Tibial nerve (tissue), 4 donors: Measurements from ENCODE around the gene PLA2G6. TPM values are rescaled to one million over a fixed set of nuclear protein-coding genes. Genes with fewer than 3 reads are reported as not detected.

Experiments used
- DNase-seq, 2 donors: peaks; one replicate each; pipeline ENCODE4 v3.0.0-alpha.2; 2019; ENCODE audit warnings: low spot score in 2 of 2
- H3K27ac ChIP-seq, 4 donors: fragments of 200-600 bp; sonication (generic) in 3 of 4; one replicate each; pipeline ENCODE4 v1.5.1; 2017 to 2019; ENCODE audit warnings: mild to moderate bottlenecking in 1 of 4
- H3K27me3 ChIP-seq, 2 donors: fragments of 200-600 bp; sonication (generic) in 1 of 2; one replicate each; pipeline versions ENCODE4 v1.5.1 to v1.6.0; 2017 to 2019
- H3K36me3 ChIP-seq, 3 donors: fragments of 200-600 bp; sonication (generic); one replicate each; pipeline ENCODE4 v1.5.1; 2018 to 2019
- H3K4me1 ChIP-seq, 4 donors: fragments of 200-600 bp; sonication (generic) in 3 of 4; one replicate each; pipeline ENCODE4 v1.5.1; 2017 to 2019
- H3K4me3 ChIP-seq, 4 donors: fragments of 200-600 bp; sonication (generic) in 3 of 4; one replicate each; pipeline ENCODE4 v1.5.1; 2017 to 2019; ENCODE audit warnings: mild to moderate bottlenecking in 1 of 4, moderate library complexity in 1 of 4
- H3K9me3 ChIP-seq, 4 donors: fragments of 200-600 bp; sonication (generic) in 3 of 4; one replicate each; pipeline ENCODE4 v1.5.1; 2017 to 2019
- EP300 ChIP-seq, 2 donors: sonication (generic); formaldehyde crosslinking; IDR thresholded peaks; one replicate each; pipeline ENCODE4 v1.6.1; 2017; ENCODE audit warnings: antibody characterized with exemption in 2 of 2, mild to moderate bottlenecking in 1 of 2
- POLR2A ChIP-seq, 2 donors: fragments of 450-650 bp; IDR thresholded peaks; one replicate each; pipeline ENCODE4 v1.6.1; 2017; ENCODE audit warnings: antibody characterized with exemption in 2 of 2, mild to moderate bottlenecking in 2 of 2, moderate library complexity in 2 of 2
- WGBS, 2 donors: methylation state at CpG; one replicate each; pipeline ENCODE4 v1.1.5; 2018; 5-methylcytosine and 5-hydroxymethylcytosine counted together
- total RNA-seq, 4 donors: library from RNA; depleted of rRNA; stranded (reverse); fragments of >200 nt; gene quantifications; one replicate each; pipeline ENCODE4 v1.1.0, GENCODE V29; 2016
- TF ChIP-seq, protein P1 (sequence below), 5 experiments: fragments of 200-600 bp in 3 of 5; fragments of 450-650 bp in 2 of 5; sonication (generic) in 3 of 5; IDR thresholded peaks; one replicate each; pipeline ENCODE4 v1.5.1; 2016 to 2019; ENCODE audit warnings: antibody characterized with exemption in 5 of 5, mild to moderate bottlenecking in 3 of 5, moderate library complexity in 2 of 5

The PLA2G6 gene
- total RNA-seq, 4 donors from 2014 or later: 48.5 to 60.3 (median 55.1) TPM

DNA sequence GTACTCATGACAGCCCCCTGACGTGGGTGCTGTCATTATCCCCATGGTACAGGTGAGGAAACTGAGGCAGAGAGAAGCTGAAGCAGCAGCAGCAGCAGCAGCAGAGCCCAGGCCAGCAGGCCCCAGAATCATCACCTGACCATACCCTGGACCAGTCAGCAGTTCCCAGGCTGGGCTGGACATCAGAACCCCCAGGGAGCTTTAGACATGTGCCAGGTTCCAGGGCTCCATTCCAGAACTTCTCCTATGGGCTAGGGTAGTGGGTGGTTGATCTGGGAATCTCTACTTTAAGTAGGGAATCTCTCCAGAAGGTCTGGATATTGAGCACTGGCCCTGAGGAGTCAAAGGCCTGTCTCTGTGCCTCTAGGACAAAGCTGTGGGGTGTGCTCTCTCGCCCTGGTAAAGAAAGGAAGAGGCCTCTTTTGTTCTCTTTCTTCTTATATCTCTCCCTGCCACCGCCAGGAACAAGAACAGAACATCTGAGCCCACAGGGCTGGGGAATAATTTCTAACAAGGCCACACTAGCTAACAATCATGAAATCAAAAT, 46.8 kb upstream of the PLA2G6 start:
- no peak for DNase-seq
- Histone ChIP-seq H3K27me3 (no peaks in the 10 kb centered on the region), H3K36me3 (peaks cover 0 to 82% (median 4%) of the 10 kb centered on the region in 3 donors), H3K9me3 (no peaks in the 10 kb centered on the region), H3K27ac (peak overlapping the region; percentile 77 to 90 (median 83)), H3K4me1 (peaks cover 0 to 55% (median 16%) of the 10 kb centered on the region in 4 donors), H3K4me3 (no peak overlapping the region)
- WGBS, 2 donors: 36 to 49% methylated on average over 3 of the region's 3 CpGs
- TF ChIP-seq EP300 (IDR thresholded peaks at IDR 0.05) (no peak), POLR2A (IDR thresholded peaks at IDR 0.05) (no peak)
- TF ChIP-seq, protein P1, sequence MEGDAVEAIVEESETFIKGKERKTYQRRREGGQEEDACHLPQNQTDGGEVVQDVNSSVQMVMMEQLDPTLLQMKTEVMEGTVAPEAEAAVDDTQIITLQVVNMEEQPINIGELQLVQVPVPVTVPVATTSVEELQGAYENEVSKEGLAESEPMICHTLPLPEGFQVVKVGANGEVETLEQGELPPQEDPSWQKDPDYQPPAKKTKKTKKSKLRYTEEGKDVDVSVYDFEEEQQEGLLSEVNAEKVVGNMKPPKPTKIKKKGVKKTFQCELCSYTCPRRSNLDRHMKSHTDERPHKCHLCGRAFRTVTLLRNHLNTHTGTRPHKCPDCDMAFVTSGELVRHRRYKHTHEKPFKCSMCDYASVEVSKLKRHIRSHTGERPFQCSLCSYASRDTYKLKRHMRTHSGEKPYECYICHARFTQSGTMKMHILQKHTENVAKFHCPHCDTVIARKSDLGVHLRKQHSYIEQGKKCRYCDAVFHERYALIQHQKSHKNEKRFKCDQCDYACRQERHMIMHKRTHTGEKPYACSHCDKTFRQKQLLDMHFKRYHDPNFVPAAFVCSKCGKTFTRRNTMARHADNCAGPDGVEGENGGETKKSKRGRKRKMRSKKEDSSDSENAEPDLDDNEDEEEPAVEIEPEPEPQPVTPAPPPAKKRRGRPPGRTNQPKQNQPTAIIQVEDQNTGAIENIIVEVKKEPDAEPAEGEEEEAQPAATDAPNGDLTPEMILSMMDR (IDR thresholded peaks at IDR 0.05): no peak

DNA sequence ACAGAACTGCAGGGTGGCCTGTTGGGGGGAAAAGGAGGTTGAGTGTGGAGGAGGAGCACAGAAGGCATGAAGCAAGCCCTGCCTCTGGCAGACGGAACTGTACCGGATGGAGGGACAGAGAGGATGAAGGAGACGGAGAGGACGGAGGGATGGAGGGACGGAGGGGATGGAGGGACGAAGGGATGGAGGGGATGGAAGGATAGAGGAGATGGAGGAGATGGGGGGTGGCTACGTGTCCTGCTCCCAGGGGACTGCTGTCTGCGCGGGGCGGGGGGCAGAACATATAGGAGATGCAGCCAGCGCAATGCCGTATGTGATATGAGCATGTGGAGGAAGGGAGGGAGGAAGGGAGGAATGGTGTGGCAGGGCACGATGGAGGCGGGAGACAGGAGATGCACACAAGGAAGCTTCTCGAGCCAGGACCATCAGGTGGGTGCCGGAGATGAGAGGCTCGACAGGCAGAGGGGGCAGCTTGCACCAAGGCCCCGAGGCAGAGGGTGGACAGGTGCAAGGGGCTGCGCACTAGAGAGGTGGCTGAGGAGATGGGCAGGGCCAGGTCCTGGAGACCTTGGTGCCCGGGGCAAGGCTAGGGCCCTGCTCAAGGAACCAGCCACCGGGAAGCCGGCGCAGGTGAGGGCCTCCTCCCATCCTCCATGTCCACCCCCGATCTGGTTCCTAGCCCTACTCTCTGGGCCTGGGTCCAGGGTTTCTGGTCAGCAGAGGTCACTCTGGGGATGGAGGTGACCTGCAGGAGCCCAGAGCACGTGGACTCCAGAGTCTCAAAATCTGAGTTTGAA, 45.4 kb upstream of the PLA2G6 start:
- Histone ChIP-seq H3K27ac (peak overlapping the region; percentile 77 to 90 (median 83)), H3K27me3 (no peaks in the 10 kb centered on the region), H3K9me3 (no peaks in the 10 kb centered on the region), H3K4me1 (peaks cover 0 to 43% (median 16%) of the 10 kb centered on the region in 4 donors), H3K4me3 (no peak overlapping the region), H3K36me3 (peaks cover 0 to 82% (median 4%) of the 10 kb centered on the region in 3 donors)
- no peak for DNase-seq
- WGBS, 2 donors: 83 to 85% methylated on average over 25 of the region's 25 CpGs
- TF ChIP-seq EP300 (IDR thresholded peaks at IDR 0.05): no peak
- no peak for TF ChIP-seq POLR2A (IDR thresholded peaks at IDR 0.05)
- TF ChIP-seq, protein P1 (IDR thresholded peaks at IDR 0.05): no peak

DNA sequence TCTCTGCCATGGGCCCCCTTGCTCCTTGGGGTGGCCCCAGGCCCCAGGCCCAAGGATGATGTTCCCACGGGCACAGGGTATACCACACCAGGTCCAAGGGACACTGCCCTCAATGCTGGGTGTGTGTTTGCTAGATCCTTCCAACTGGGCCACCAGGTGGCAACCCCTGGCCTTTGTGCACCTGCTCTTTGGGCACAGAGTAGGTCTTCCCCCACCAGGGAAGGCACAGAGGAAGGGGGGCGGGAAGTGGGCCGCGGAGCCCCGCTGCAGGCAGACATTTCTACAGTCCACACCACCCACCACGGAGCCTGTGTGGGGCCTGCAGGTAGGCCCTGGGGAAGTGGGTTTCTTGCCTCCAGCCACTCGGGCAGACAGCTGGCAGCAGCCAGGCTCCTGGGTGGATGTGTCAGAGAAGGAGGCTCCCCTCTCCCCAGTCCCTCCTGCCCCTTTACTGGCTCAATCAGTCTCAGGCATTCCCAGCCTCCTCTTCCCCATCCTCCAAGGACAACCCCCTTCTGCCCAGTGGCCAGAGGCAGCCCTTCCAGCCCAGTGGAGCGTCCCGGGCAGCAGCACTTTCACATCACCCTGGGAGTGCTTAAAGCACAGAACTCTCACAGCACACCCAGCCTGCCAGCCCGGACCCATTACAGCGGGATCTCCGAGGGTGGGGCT, 41.8 kb upstream of the PLA2G6 start:
- H3K9me3 ChIP-seq: no peaks in the 10 kb centered on the region

DNA sequence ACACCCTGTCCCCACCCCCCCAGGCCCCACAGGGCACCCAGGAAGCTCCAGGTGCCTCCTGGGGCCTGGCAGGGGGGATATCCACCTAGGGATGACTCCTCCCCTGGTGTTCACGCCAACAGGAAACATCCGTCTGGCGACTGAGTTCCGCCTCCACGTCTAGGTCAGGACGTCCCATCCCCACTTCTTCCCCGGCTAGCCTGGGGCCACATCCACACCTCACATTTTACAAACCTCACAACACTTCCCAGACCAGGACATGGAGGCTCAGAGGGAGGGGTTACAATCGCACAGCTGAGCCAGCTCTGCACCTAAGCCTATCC, 41.1 kb upstream of the PLA2G6 start:
- Histone ChIP-seq H3K9me3 (no peaks in the 10 kb centered on the region), H3K36me3 (peaks cover 0 to 65% (median 4%) of the 10 kb centered on the region in 3 donors), H3K27ac (peak overlapping the region in 2 of 4 donors; percentile 41 to 95), H3K4me1 (peaks cover 0 to 51% (median 30%) of the 10 kb centered on the region in 4 donors), H3K27me3 (no peaks in the 10 kb centered on the region), H3K4me3 (no peak overlapping the region)
- no peak for DNase-seq
- TF ChIP-seq EP300 (IDR thresholded peaks at IDR 0.05) (no peak), POLR2A (IDR thresholded peaks at IDR 0.05) (no peak)
- TF ChIP-seq, protein P1 (IDR thresholded peaks at IDR 0.05): no peak
- WGBS, 2 donors: 71 to 82% methylated on average over 7 to 8 of the region's 8 CpGs

More for the DNA sequence above, 41.8 kb upstream of the PLA2G6 start:
- peaks cover 0 to 51% (median 28%) of the 10 kb centered on the region in 4 donors for H3K4me1 ChIP-seq
- H3K4me3 ChIP-seq: no peak overlapping the region
- no peak for TF ChIP-seq POLR2A (IDR thresholded peaks at IDR 0.05)
- TF ChIP-seq, protein P1 (IDR thresholded peaks at IDR 0.05): no peak
- TF ChIP-seq EP300 (IDR thresholded peaks at IDR 0.05): no peak
- peaks cover 0 to 71% (median 4%) of the 10 kb centered on the region in 3 donors for H3K36me3 ChIP-seq
- no peaks in the 10 kb centered on the region for H3K27me3 ChIP-seq
- WGBS, 2 donors: 65 to 76% methylated on average over 5 to 12 of the region's 12 CpGs
- no peak for DNase-seq
- peak overlapping the region in 1 of 4 donors; percentile 95 for H3K27ac ChIP-seq
